GM12878 (cell line): ENCODE measurements around the gene HMGN3.

Source experiments
- CTCF ChIP-seq, 3 experiments: IDR thresholded peaks in 2 of 3; conservative IDR thresholded peaks in 1 of 3; 2 replicates each; pipeline ENCODE4 v1.5.1; 2011; ENCODE audit warnings: low read depth in 3 of 3, low read length in 3 of 3, mild to moderate bottlenecking in 3 of 3, control low read depth in 2 of 3, moderate library complexity in 2 of 3, inconsistent platforms in 1 of 3, mixed read lengths in 1 of 3; ENCODE audit not compliant: control insufficient read depth in 2 of 3, insufficient read depth in 1 of 3; ENCODE audit errors: extremely low read depth in 1 of 3
- HCFC1 ChIP-seq: fragments of 150-350 bp; IDR thresholded peaks from 2 replicates; pipeline ENCODE4 v1.6.1; 2014; ENCODE audit warnings: low read length
- POLR2A ChIP-seq: IDR thresholded peaks from 2 replicates; pipeline ENCODE4 v1.6.1; 2011; ENCODE audit warnings: low read depth, mild to moderate bottlenecking, low read length
- POLR2AphosphoS5 ChIP-seq: IDR thresholded peaks from 2 replicates; pipeline ENCODE4 v1.6.1; 2011; ENCODE audit warnings: mild to moderate bottlenecking, low read length, inconsistent platforms
- RCOR1 ChIP-seq: conservative IDR thresholded peaks from 2 replicates; pipeline ENCODE4 v1.6.1; 2012; ENCODE audit warnings: low read depth, low read length, improper control_type of control experiment
- SRF ChIP-seq, 2 experiments: IDR thresholded peaks; 2 replicates each; pipeline ENCODE4 v1.6.1; 2011; ENCODE audit warnings: low read depth in 2 of 2, low read length in 2 of 2, mild to moderate bottlenecking in 1 of 2, moderate library complexity in 1 of 2
- SUZ12 ChIP-seq: fragments of 200-600 bp; sonication (generic); IDR thresholded peaks from one replicate; pipeline ENCODE4 v1.6.1; 2018; ENCODE audit warnings: antibody characterized with exemption, mild to moderate bottlenecking; ENCODE audit not compliant: unreplicated experiment
- TAF1 ChIP-seq: IDR thresholded peaks from 2 replicates; pipeline ENCODE4 v1.6.1; 2011; ENCODE audit warnings: mild to moderate bottlenecking, low read depth, low read length, borderline replicate concordance
- TCF3 ChIP-seq: IDR thresholded peaks from 2 replicates; pipeline ENCODE4 v1.6.1; 2012; ENCODE audit warnings: low read depth, mild to moderate bottlenecking, low read length, borderline replicate concordance; ENCODE audit not compliant: insufficient read depth
- TF ChIP-seq, protein P1 (sequence below): IDR thresholded peaks from 2 replicates; pipeline ENCODE4 v1.6.1; 2011; ENCODE audit warnings: low read depth, low read length, improper control_type of control experiment, borderline replicate concordance

DNA sequence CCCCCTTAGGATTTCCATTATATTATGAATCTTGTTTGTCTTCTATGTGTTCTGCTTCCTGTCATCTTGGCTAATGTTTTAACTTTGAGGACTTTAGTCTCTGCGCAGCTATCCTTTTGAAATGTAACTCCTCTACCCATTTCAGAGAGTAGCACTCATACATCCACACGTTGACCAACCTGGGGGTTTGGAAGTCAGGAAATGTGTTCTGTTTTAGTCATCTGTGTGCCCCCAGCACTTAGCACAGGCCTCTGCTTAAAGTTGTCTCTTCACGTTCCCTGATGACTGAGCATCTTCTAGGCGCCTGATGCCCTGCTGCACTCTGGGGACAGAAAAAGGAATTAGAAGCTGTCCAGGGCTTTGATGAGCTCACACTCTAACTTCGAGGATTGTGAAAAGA is 47.9 kb downstream of the HMGN3 start:
- TF ChIP-seq CTCF (IDR thresholded peaks at IDR 0.05 in 2 of 3, conservative IDR thresholded peaks at IDR 0.05 in 1 of 3; ENCODE audit: control insufficient read depth in 2 of 3, extremely low read depth in 1 of 3, insufficient read depth in 1 of 3, low read depth in 3 of 3, low read length in 3 of 3) = no peak
- TF ChIP-seq POLR2AphosphoS5 = no peak
- TF ChIP-seq RCOR1 = no peak
- TF ChIP-seq HCFC1 = no peak
- no peak for TF ChIP-seq SRF (IDR thresholded peaks at IDR 0.05; ENCODE audit: low read depth in 2 of 2, low read length in 2 of 2)
- no peak for TF ChIP-seq TCF3
- no peak for TF ChIP-seq SUZ12
- TF ChIP-seq, protein P1, sequence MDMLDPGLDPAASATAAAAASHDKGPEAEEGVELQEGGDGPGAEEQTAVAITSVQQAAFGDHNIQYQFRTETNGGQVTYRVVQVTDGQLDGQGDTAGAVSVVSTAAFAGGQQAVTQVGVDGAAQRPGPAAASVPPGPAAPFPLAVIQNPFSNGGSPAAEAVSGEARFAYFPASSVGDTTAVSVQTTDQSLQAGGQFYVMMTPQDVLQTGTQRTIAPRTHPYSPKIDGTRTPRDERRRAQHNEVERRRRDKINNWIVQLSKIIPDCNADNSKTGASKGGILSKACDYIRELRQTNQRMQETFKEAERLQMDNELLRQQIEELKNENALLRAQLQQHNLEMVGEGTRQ = no peak
- no peak for TF ChIP-seq POLR2A
- TF ChIP-seq TAF1 = no peak
